GM19463 (cell line): Measurements from ENCODE around the gene TSPAN4.

Experiments used
- ATAC-seq: cut with Tn5 transposase; IDR thresholded peaks from one replicate; pipeline ENCODE4 v1.9.1; 2021; ENCODE audit warnings: mild to moderate bottlenecking, moderate library complexity; ENCODE audit not compliant: unreplicated experiment

Gene TSPAN4

DNA sequence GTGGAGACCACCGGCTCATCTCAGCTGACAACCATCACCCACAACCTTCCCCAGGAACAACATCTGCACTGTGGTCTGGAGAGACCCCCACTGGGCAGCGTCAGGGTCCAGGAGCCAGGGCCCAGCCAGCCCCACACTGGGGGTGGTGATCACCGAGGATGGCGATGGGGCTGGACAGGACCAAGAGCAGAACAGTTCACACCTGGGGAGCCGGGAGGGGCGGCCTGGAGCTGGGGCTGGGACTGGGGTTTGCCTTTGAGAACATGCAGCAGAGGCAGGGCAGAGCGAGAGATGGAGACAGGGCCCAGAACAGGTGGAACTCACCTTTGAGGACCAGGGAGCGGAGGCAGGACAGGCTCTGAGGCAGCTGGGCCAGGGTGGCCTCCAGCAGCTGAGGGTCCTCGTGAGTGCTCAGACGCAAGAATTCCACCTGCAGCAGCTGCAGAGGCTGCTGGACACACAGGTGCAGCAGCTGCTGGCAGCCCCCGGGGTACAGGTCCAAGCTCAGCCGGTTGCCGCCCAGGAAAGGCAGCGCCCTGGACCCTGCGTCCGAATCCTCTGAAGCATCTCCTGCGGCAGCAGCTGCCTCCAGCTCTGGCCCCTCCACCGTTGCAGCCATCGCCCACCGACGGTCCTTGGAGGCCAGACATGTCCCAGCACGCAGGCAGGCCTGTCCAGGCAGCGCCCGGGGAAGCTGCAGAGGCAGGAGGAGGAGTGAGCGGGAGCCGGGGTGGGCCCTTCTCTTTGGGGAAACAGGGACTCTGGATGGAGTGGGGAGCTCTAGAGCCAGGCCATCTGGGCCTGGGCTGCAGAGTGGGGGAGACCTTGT is 38.7 kb upstream of the TSPAN4 start:
- no peak for ATAC-seq

DNA sequence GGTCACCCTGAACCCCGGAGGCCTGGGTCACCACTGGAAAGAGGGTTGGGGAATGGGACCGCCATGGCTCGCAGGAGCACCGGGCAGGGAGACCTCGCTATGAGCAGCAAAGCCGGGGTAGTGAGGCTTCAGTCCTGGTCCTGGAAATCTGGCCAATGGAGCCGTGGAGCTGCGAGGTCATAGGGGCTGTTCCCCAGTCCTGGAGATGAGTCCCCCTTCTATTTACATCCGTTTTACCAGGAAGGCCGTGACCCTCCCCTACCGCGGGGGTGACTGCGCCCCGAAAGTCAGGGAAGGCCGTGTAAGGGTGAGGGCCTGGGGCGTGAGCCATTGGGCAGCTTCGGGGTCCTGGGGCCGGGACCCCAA is 38.1 kb upstream of the TSPAN4 start:
- ATAC-seq, result no peak

DNA sequence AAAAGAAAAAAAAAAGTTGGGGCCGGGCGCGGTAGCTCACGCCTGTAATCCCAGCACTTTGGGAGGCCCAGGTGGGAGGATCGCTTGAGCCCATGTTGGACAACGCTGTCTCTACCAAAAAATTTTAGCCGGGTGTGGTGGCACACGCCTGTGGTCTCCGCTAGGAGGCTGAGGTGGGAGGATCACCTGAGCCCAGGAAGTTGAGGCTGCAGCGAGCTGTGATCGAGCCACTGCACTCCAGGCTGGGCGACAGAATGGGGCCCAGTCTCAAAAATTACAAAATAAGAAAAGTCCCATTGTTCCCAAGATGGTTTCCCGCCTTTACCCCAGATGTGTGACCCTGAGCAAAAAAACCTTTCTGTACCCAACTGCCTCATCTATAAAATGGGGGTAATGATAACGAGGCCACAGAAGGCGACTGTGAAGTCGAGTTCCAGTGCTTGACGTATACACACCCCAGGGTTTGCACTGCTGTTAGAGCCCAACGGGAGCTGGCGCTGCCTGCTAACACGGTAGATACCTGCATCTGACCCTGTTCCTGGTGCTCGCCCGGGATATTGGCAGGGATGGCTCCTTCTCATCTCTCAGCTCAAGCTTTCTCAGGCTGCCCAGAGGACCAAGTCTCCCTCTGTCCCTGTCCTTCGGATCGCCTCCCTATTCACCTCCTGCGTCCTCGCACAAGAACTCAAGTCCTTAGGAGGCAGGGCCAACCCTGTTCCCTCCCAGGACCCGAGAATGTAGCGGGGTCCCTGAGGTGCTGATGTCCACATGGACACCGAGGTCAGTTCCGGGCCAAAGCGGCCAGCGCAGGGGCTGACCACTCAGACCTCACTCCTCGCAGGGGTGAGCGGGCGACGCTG is 34.0 kb upstream of the TSPAN4 start:
- ATAC-seq, result no peak

DNA sequence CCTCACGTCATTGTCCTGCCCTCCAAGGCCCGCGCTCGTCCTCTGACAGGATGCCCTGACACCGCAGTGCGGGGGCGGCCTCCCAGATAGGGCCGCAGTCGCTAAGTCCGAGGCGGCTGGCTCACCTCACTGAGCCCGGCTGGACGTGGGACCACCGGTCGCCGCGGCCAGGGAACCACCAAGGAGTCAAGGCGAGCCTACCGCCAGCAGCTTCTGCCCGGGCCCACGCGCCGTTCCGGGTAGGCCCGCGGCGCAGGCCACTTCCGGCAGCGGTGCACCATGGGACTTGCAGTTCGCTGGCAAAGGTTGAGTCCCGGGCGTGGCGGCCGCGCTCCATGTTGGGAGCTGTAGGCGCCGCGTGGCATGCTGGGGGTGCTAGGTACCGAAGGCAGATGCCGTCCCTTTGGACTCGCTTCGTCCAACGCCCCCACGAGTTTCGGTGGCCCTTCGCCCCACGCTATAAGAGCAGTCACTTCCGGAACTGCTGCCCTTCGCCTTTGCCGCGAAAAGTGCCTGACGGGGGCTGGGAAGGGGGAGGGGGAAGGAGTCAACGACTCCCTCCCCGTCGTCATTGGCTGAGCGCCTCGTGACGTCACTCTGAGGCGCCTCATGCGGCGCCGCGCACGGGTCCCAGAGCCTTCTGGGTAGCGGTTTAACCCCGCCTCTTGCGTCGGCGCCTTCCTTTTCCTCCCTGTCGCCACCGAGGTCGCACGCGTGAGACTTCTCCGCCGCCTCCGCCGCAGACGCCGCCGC is 33.2 kb upstream of the TSPAN4 start, which contains the start of gene RPLP2:
Gene RPLP2 (plus strand): TSS at position 681 of the 753 bp plus-strand sequence. CDS start 268 bp downstream, outside the sequence.
- peak; percentile 68 for ATAC-seq

DNA sequence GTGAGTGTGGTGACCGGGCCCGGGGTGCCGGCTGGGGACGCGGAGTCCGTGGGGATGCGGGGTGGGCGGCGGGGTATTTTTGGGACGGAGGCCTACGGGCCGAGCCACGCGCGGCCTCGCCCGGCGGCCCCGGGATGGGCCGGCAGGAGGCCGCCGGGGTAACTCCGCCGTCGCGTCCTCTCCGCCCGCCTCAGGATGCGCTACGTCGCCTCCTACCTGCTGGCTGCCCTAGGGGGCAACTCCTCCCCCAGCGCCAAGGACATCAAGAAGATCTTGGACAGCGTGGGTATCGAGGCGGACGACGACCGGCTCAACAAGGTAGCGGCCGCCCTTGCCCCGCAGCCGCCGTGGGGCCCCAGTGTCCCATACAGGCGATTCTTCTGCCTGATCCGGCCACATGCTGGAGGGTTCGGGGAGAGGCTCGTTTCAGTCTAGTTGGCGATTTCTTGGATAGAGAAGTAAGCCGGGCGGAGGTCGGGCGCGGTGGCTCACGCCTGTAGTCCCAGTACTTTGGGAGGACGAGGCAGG is 32.5 kb upstream of the TSPAN4 start:
- peak; percentile 2 for ATAC-seq

DNA sequence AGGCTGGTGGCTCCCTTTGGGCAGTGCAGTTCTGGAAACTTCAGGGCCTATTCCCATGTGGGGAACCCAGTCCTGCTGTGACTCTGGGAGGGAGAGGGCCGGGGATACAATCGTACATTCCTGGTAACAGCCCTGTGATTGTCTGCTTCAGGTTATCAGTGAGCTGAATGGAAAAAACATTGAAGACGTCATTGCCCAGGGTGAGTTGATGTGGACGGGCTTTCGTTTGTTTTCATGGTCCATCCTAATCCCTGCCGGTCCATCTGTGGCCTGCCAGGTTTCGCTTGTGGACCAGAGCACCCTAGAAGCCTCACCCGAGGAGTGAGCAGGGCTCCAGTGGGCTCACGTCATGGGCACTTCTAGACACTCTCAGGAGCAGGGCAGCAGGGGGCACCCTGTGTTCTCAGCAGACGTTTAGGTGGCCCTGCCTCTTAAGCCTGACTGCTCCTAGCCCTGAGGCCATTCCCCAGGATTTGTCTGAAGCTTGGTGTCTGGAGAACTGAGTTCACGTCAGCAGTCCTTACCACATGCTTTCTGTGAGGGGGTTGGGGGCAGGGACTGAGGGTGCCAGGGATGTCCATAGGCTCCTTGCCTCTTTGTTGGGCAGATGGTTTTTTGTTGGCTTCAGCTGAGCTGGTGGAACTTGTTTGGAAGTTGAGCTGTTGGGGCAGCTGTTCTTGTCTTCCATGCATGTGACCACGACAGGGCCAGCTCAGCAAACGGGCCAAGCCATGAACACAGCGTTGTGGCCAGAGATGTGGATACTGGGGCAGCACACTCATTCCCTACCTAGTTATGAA is 31.0 kb upstream of the TSPAN4 start:
- no peak for ATAC-seq

DNA sequence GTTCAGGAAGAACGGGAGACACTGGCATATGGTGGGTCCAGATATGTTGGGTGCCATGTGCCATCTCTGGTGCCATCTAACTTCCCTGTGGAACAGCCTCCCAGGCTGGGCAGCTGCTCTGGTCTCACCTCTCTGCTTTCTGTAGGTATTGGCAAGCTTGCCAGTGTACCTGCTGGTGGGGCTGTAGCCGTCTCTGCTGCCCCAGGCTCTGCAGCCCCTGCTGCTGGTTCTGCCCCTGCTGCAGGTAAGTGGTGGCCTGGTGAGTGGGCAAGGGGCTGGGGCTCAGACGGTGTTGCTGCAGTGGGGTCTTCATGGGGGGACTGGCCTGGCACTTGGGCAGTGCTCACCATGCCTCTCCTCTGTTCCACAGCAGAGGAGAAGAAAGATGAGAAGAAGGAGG is 30.3 kb upstream of the TSPAN4 start:
- ATAC-seq, result no peak

DNA sequence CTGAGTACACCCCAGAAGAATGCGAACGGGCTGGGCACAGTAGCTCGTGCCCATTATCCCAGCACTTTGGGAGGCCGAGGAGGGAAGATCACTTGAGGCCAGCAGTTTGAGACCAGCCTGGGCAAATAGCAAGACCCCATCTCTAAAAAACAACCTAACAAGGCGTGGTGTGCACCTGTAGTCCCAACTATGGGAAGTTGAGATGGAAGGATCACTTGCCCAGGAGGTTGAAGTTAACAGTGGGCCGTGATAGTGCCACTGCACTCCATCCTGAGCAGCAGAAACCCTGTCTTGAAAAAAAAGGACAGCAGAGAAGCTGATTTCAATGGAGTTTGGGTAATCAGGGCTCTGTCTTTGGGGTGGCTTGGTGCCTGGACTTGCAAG is 29.6 kb upstream of the TSPAN4 start:
- no peak for ATAC-seq

DNA sequence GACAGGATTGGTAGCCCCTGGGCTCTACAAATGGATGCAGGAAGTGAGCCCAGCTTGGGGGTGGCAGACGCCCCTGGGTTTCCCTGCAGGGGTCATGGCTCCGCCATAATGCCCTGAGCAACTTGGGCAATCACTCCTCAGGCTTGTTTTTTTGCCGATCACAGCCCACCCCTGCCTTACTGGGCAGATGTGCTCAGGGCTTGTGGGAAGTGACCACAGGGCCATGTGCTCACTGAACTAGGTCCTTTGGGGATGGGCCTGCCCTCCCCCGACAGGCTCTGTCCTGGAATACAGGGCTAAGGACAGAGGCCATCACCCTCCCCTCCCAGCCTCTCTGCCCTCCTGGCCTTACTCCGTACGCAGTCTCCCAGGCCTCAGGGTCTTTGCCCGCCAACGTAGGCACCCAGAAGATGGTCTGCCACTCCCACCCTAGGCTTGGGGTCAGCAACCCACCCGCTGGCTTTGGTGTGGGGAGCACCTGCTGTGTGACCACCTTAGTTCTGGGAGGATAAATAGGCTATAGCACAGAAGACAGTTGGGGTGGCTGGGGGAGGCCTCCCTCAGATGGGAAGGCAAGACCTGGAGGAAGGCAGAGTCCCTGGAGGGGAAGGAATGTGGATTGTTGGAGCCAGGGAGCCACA is 29.1 kb upstream of the TSPAN4 start:
- ATAC-seq, result no peak

DNA sequence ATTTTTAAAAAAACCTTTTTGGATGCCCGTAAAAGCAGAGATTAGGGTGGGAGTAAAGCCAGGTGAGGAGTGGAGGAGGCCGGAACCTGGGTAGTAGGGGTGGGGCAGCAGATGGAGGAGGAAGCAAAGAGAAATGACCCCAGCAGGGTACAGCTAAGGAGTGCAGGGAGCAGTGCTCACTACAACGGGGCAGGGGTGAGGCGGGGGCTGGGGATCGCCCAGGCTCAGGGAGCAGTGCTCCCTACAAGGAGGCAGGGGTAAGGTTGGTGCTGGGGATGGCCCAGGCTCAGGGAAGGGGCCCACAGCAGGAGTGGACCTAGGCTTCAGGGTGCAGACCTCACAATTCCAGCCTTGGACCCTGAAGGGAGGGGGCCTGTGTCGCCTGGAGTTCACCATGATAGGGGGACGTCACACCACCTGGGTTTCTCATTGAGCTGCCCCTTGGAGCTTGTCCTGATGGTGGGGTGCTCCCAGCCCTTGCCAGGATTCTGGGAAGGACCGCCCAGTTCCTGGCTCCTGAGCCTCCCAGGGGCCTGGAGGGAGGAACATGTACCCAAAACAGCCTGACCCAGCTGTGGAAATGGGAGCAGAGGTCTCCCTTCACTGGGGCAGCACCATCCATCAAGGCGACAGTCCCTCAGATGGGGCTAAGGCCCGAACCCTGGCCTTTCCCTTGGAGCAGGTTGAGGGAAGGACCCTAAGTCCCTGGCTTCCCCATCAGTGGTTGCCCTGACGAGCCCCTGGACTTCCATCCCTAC is 26.8 kb upstream of the TSPAN4 start:
- no peak for ATAC-seq

DNA sequence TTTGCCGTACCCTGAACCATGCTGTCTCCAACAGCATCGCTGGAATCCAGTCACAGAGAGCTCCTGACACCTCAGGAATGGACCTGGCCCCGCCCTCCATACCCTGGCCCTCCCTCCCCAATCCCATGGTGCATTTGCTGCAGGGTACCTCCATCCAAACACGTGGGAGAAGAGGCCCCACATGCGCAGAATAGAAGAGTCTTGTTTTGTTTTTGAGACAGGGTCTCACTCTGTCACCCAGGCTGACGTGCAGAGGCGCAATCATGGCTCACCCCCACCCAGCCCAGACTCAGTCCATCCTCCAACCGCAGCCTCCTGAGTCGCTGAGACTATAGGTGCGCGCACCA is 26.2 kb upstream of the TSPAN4 start:
- ATAC-seq, result no peak

DNA sequence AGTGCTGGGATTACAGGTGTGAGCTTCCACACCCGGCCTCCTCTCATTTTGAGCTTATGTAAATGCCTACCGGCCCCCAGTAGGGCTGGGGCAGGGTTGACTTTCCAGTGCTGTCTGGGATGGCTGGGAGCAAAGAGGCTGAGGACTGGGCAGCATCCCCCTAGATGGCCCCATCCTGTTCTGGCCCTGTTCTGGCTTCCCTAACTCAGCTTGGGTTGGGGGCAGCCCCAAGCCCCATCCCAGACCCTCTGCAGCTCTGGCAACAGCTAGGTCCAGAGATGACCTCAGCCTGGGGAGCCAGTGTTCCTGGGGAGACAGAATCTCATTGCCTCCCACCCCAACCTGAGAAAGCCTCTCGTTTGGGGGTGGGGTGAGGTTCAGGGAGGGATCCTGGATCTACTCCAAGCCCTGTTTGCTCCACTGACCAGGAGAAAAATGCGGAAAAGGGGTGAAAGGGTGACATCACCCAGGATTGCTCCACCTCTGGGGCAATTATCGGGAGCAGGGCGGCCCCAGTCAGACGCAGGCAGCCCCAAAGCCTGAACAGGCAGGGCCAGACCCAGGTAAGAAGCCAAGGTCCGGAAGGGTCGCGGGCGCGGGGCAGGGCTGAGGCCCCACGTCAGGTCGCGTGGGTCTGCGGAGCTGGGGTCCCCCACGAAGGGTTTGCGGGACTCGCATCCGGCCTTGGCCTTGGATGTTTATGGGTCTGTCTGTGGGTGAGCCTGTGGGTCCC is 24.1 kb upstream of the TSPAN4 start, which contains the start of gene PNPLA2:
Gene PNPLA2 (plus strand): TSS at position 519 of the 733 bp plus-strand sequence. CDS start 805 bp downstream, outside the sequence.
- ATAC-seq, result no peak

DNA sequence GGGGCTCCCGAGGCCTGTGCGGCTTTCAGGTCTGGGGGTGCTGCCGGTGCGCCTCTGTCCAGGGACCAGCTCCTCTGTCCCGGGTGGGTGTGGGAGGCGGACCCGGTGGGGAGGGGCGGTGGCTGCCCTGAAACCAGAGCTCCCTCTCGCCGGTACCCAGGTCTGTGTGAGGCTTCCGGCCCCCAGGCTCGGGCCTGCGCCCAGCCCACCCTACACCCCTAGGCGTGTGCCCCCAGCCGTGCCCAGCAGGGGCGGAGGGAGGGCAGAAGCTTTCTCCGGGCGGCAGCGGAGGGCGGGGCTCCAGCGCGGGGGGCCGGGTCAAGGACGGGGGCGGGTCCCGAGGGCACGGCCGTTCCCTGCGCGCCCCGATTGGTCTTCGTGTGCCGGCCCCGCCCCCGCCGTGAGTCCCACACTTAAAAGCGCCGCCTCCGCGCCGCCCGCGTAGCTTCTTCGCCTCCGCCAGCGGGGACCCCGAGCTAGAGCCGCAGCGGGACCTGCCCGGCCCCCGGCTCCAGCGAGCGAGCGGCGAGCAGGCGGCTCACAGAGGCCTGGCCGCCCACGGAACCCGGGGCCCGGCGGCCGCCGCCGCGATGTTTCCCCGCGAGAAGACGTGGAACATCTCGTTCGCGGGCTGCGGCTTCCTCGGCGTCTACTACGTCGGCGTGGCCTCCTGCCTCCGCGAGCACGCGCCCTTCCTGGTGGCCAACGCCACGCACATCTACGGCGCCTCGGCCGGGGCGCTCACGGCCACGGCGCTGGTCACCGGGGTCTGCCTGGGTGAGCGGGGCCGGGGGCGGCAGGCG is 23.3 kb upstream of the TSPAN4 start:
- peak; percentile 77 for ATAC-seq

DNA sequence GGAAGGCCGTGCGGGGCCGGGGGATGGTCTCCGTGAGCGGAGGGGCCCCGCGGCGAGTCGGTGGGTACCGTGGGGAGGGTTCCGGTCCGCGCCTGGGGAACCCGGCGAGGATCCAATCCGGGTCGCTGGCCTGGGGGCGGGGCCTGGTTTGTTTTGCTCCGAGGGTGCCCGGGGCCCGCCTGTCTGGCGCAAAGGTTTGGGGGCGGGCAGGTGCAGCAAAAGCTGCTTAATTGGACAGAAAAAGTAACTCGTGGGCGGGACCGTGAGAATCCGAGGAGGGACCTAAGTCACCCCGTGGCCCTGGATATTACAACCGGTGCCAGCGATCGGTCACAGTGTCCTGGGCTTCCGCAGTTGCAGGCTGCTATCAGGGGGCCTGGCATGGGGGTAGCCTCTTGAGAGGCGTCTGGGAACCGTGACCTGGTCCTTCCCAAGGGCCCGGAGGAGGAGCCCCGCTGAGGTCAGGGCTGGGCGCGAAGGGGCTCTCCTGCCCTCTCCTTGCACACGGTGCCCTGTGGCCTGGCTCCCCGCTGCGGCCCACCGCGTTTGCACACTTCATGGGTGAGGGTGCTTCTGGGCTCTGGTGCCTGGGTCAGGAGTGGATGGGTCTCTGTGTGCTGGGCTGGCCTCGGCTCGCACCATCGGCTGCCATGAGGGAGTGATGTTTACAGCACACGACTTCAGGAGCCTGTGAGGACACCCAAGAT is 22.6 kb upstream of the TSPAN4 start:
- peak; percentile 55 for ATAC-seq

DNA sequence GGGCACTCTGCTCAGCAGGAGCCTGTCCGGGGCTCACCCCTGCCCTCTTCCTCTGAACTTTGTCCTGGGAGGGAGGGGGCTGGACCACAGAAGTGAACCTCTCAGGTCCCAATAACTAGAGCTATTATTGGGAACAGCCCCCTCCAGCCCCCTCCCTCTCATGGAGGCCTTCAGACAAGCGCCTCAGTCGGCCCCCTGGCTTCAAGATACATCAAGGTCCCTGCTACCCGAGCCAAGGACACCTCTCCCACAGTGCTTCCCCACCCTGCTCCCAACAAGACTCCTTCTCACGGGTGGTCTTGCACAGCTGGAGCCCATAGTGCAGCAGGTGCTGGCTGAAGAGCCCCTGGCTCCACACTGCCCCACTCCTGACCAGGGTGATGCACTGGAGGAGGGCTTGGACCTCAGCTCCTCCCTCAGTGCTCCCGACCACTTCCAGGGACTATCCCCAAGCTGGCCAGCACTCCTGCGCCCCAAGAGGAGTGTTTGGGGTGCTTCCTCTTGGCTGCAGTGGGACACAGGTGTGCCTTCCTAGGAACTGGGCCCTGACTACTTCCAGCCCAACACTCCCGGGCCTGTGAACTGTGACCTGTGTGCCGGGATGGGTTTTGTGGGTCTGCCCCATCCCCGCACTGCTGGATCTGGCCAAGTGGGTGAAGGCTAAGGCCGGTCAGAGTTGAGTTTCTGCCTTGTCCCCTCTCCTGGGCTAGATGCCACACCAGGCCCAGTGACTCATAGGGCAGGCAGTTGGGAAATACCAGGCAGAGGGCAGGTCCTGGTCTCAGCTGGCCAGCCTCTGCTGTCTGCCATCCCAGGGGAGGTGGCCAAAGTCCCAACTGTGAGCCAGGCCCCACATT is 21.8 kb upstream of the TSPAN4 start:
- ATAC-seq, result no peak
